HG03575 (cell line): ENCODE results near the gene CERS6.

Experiments used
- ATAC-seq: cut with Tn5 transposase; IDR thresholded peaks from one replicate; pipeline ENCODE4 v1.9.1; 2021; ENCODE audit not compliant: unreplicated experiment, insufficient number of reproducible peaks, low FRiP score; ENCODE audit errors: extremely low read depth

CERS6 gene

GRCh38 chr2:168699844-168700417 is 243.9 kb downstream of the CERS6 start:
- ATAC-seq: no peak

GRCh38 chr2:168700615-168701245 is 244.7 kb downstream of the CERS6 start:
- no peak for ATAC-seq

GRCh38 chr2:168702579-168702978 is 246.5 kb downstream of the CERS6 start:
- ATAC-seq: no peak

- no peak for ATAC-seq
Observed at GRCh38 chr2:168703926-168704325, 247.9 kb downstream of the CERS6 start.

GRCh38 chr2:168705534-168706470 is 249.7 kb downstream of the CERS6 start:
- ATAC-seq: no peak

GRCh38 chr2:168706806-168707205 is 250.7 kb downstream of the CERS6 start:
- no peak for ATAC-seq

- ATAC-seq: no peak
Observed at GRCh38 chr2:168708080-168708479, 252.0 kb downstream of the CERS6 start.

- no peak for ATAC-seq
Observed at GRCh38 chr2:168710754-168711467, 254.8 kb downstream of the CERS6 start.

GRCh38 chr2:168712053-168712452 is 256.0 kb downstream of the CERS6 start:
- peak; percentile 96 for ATAC-seq

GRCh38 chr2:168713325-168713724 is 257.3 kb downstream of the CERS6 start:
- no peak for ATAC-seq

GRCh38 chr2:168715849-168716248 is 259.8 kb downstream of the CERS6 start:
- ATAC-seq: no peak

GRCh38 chr2:168716839-168717238 is 260.8 kb downstream of the CERS6 start:
- no peak for ATAC-seq

GRCh38 chr2:168717790-168718502 is 261.9 kb downstream of the CERS6 start:
- no peak for ATAC-seq

GRCh38 chr2:168718622-168719021 is 262.6 kb downstream of the CERS6 start:
- ATAC-seq: no peak

GRCh38 chr2:168719446-168719845 is 263.4 kb downstream of the CERS6 start:
- no peak for ATAC-seq

GRCh38 chr2:168722592-168722991 is 266.5 kb downstream of the CERS6 start:
- ATAC-seq: no peak

GRCh38 chr2:168723275-168723899 is 267.3 kb downstream of the CERS6 start:
- no peak for ATAC-seq

GRCh38 chr2:168726375-168726774 is 270.3 kb downstream of the CERS6 start:
- ATAC-seq: no peak
